ENCODE measurements around the gene ST6GAL1. TPM values are rescaled to one million over a fixed set of nuclear protein-coding genes. Genes with fewer than 3 reads are reported as not detected.

The ST6GAL1 gene
- polyA plus RNA-seq, 3 donors from 2014 or later: 49.8 to 142 (median 74.4) TPM

DNA sequence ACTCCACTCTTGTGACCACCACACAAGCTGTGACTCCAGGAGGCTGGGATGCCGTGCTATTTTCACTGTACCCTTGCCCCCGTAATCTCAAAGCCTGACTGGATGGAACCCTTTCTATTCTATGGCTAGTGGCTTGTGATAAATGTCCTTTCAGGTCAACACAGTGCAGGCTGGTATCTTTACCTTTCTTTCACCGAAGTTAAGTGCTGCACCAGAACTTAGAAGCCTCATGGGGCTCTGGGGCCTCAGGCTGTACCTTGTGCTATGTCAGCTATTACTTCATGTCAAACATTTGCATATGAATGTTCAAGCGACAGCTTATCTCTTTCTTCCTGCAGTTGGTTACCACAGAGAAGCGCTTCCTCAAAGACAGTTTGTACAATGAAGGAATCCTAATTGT, 142.2 kb downstream of the ST6GAL1 start:
- peak overlapping the region in 1 of 6 donors; percentile 46 for H3K27ac Mint-ChIP-seq
- no peak overlapping the region for H3K4me3 Mint-ChIP-seq
- peaks cover 28 to 54% (median 35%) of the 10 kb centered on the region in 3 donors for H3K36me3 Mint-ChIP-seq
- H3K4me1 Mint-ChIP-seq: peaks cover 32 to 36% of the 10 kb centered on the region in 2 donors
- H3K27me3 Mint-ChIP-seq (ENCODE audit: low read depth in 3 of 3): peaks cover 0 to 7% (median 6%) of the 10 kb centered on the region in 3 donors
- no peak for DNase-seq
- peaks cover 0 to 2% (median 0%) of the 10 kb centered on the region in 6 donors for H3K9me3 Mint-ChIP-seq

DNA sequence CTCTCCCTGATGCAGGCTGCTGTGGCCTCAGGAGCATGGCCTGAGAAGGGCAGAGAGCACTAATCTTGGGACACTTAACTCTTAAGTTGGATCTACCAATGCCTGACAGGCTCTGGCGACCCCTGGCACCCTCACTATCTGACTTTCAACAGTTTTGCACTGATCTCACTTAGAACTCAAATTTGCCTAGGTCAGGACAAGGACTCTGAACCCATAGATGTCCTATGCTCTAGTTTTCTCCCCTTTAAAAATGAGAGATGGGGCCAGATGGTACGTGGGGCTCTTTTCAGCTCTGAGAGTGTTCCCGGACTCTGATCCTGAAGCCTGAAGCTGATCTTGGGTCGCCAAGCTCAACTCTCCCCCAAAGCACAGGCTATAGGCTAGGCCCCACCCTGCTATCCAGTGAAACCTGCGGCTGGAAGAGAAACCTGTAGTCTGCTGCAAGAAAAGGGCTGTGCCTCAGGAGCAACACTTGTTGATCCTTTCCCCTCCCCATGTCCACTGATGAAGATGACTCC, 143.3 kb downstream of the ST6GAL1 start:
- Mint-ChIP-seq H3K4me3 (no peak overlapping the region), H3K4me1 (peaks cover 29 to 30% of the 10 kb centered on the region in 2 donors), H3K27ac (peak overlapping the region in 2 of 6 donors; percentile 24 to 53), H3K9me3 (peaks cover 0 to 2% (median 0%) of the 10 kb centered on the region in 6 donors), H3K27me3 (ENCODE audit: low read depth in 3 of 3) (peaks cover 0 to 13% (median 6%) of the 10 kb centered on the region in 3 donors), H3K36me3 (peaks cover 34 to 58% (median 44%) of the 10 kb centered on the region in 3 donors)
- no peak for DNase-seq

DNA sequence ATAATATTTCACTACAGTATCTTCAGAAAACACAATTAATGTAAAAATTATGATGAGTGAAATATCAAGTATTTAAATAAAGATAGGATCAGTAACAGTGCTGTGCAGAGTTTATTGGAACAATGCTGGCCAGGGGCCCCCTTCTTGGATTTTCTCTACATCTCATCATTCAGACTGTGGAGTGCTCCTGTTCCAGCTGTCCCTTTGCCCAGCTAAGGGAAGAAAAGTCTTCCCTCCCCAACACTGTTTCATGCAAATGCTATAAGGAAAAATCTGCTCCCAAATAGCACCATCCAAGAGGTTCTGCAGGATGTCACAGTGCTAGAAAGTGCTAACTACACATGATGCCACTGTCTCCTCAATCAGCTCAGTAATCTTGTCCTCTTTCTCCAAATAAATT, 144.5 kb downstream of the ST6GAL1 start:
- peak overlapping the region in 1 of 6 donors; percentile 54 for H3K27ac Mint-ChIP-seq
- DNase-seq: no peak
- H3K4me1 Mint-ChIP-seq: peaks cover 18 to 21% of the 10 kb centered on the region in 2 donors
- H3K9me3 Mint-ChIP-seq: peaks cover 0 to 2% (median 0%) of the 10 kb centered on the region in 6 donors
- H3K4me3 Mint-ChIP-seq: no peak overlapping the region
- H3K27me3 Mint-ChIP-seq (ENCODE audit: low read depth in 3 of 3): peaks cover 0 to 13% (median 6%) of the 10 kb centered on the region in 3 donors
- H3K36me3 Mint-ChIP-seq: peaks cover 31 to 56% (median 40%) of the 10 kb centered on the region in 3 donors

DNA sequence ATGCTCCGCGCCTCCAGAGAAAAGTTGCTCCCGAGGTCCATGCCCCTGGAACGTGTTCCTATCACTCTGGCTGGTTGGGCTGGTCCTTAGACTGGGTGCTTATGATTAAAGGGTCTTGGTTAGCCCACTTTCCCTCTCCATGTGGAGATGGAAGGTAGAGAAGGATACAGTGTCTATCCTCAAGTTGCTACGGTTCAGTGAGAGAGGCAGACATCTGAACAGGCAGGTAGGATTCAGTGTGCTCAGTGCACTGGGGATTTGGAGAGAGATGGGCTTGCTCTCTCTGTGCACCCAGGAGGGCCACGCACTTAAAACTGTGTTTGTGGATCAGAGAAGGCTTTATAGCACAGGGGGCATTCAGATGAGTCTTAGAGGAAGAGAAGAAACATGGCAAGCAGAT, 146.0 kb downstream of the ST6GAL1 start:
- DNase-seq: no peak
- peaks cover 19 to 45% (median 31%) of the 10 kb centered on the region in 3 donors for H3K36me3 Mint-ChIP-seq
- H3K27me3 Mint-ChIP-seq (ENCODE audit: low read depth in 3 of 3): peaks cover 0 to 13% (median 4%) of the 10 kb centered on the region in 3 donors
- no peak overlapping the region for H3K4me3 Mint-ChIP-seq
- H3K4me1 Mint-ChIP-seq: peaks cover 6 to 7% of the 10 kb centered on the region in 2 donors
- H3K27ac Mint-ChIP-seq: peak overlapping the region in 3 of 6 donors; percentile 8 to 67 (median 11)
- H3K9me3 Mint-ChIP-seq: no peaks in the 10 kb centered on the region

DNA sequence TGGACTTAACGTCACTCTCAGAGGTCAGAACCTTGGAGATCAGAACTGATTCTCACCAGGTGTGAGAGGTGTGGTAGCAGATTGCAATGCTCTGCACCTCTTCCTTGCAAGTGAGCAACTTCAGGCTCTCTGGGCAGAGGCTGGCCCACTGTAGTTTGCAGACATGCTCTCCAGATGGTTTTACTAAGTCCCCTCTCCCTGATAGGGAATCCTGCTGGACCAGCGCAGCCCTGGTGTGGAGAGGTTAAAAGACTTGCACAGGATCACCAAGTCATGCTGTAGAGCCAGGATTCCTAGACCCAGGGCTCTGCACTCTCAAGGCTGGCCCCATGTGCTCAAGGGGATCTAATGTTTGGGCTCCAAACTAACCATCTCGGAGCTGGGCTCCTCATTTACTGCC, 146.8 kb downstream of the ST6GAL1 start:
- H3K4me1 Mint-ChIP-seq: peaks cover 5 to 6% of the 10 kb centered on the region in 2 donors
- peak overlapping the region in 2 of 6 donors; percentile 30 to 49 for H3K27ac Mint-ChIP-seq
- peaks cover 19 to 43% (median 31%) of the 10 kb centered on the region in 3 donors for H3K36me3 Mint-ChIP-seq
- H3K9me3 Mint-ChIP-seq: no peaks in the 10 kb centered on the region
- H3K27me3 Mint-ChIP-seq (ENCODE audit: low read depth in 3 of 3): peaks cover 0 to 13% (median 4%) of the 10 kb centered on the region in 3 donors
- no peak for DNase-seq
- no peak overlapping the region for H3K4me3 Mint-ChIP-seq

DNA sequence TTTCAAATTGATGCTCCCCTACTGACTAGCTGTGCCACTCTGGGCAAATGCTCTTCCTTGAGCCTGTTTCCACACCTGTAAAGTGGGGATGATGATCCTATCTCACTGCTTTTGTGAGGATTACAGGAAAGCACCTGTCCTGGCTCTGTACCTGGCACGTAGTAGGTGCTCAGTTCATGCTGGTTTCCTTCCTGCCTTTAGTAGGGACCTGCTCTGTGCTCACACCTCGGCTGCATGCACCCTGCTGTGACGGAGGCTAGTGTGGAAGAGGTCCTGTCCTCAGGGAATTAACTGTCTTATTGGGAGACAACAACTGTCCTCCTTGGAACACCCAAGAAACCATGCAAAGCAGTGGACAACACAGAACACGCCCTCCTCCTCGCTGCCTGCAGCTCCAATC, 147.2 kb downstream of the ST6GAL1 start:
- DNase-seq: no peak
- Mint-ChIP-seq H3K9me3 (no peaks in the 10 kb centered on the region), H3K27me3 (ENCODE audit: low read depth in 3 of 3) (peaks cover 0 to 13% (median 4%) of the 10 kb centered on the region in 3 donors), H3K4me1 (peaks cover 4 to 6% of the 10 kb centered on the region in 2 donors), H3K27ac (peak overlapping the region in 4 of 6 donors; percentile 45 to 71 (median 56)), H3K36me3 (peaks cover 19 to 45% (median 31%) of the 10 kb centered on the region in 3 donors), H3K4me3 (no peak overlapping the region)

DNA sequence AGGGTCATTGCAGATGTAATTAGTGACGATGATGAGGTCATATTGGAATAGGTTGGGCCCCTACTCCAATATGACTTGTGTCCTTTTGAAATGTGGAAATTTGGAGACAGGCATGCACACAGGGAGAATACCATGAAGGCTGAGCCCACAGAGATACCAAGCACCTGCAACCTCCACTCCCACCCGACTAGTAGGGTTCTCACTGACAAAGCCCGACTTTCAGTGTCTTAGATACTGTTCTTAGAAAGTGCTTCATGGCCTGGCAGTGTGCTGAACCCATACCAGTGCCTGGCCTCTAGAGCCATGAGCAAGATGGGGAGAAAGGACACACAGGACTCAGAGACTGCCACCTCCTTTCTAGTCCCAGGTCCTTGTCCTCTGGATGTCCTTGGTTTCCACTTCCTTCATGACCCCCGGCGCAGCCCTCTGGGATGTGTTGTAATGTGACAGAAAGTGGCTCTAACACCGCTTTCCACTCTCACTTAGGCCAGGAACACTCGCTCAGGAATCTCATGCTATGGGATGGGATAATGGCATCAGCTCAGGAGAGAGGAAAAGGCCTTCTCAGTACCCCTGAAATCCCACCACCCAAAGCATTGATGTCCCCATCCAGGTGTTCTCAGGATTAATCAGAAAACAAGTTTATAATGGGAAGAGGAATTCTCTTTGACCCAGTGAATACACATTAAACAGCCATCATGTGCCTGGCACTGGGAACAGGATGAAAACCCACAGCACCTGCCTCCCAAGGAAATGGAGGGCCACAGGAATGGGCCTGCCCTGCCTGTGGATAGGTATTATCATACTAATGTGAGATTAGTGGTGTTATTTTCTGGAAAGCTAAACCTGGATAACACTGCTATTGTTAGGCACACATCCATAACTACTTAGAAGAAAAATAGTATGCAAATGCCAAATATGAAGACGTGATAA, 149.0 kb downstream of the ST6GAL1 start:
- peak overlapping the region in 5 of 6 donors; percentile 19 to 80 (median 30) for H3K27ac Mint-ChIP-seq
- H3K36me3 Mint-ChIP-seq: peaks cover 18 to 34% (median 23%) of the 10 kb centered on the region in 3 donors
- peaks cover 0 to 13% (median 4%) of the 10 kb centered on the region in 3 donors for H3K27me3 Mint-ChIP-seq (ENCODE audit: low read depth in 3 of 3)

DNA sequence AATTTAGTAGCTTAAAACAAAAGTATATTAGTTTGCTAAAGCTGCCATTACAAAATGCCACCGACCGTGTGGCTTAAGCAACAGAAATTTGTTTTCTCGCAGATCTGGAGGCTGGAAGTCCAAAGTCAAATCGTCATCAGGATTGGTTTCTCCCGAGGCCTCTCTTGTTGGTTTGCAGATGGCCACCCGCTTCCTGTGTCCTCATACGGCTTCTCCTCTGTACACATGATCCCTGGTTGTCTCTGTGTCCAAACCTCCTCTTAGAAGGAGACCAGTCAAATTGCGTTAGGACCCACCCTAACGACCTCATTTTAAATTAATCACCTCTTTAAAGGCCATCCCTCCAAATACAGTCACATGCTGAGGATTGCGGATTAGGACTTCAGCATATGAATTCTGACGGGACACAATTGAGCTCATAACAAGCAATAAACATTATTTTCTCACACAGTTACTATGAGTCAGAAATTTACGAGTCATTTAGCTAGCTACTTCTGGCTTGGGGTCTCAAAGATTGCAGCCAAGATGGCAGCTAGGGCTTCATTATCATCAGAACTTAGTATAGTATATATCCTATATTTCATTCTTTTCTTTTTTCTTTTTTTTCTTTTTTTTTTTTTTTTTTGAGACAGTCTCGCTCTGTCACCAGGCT, 150.6 kb downstream of the ST6GAL1 start:
- Mint-ChIP-seq H3K27me3 (ENCODE audit: low read depth in 3 of 3) (peaks cover 0 to 13% (median 4%) of the 10 kb centered on the region in 3 donors), H3K9me3 (no peaks in the 10 kb centered on the region), H3K27ac (peak overlapping the region in 1 of 6 donors; percentile 34), H3K4me3 (no peak overlapping the region), H3K4me1 (peaks cover 0 to 6% of the 10 kb centered on the region in 2 donors), H3K36me3 (peaks cover 13 to 31% (median 19%) of the 10 kb centered on the region in 3 donors)
- no peak for DNase-seq

More for the DNA sequence above, 149.0 kb downstream of the ST6GAL1 start:
- no peak for DNase-seq
- no peak overlapping the region for H3K4me3 Mint-ChIP-seq
- no peaks in the 10 kb centered on the region for H3K9me3 Mint-ChIP-seq
- H3K4me1 Mint-ChIP-seq: peaks cover 0 to 3% of the 10 kb centered on the region in 2 donors

DNA sequence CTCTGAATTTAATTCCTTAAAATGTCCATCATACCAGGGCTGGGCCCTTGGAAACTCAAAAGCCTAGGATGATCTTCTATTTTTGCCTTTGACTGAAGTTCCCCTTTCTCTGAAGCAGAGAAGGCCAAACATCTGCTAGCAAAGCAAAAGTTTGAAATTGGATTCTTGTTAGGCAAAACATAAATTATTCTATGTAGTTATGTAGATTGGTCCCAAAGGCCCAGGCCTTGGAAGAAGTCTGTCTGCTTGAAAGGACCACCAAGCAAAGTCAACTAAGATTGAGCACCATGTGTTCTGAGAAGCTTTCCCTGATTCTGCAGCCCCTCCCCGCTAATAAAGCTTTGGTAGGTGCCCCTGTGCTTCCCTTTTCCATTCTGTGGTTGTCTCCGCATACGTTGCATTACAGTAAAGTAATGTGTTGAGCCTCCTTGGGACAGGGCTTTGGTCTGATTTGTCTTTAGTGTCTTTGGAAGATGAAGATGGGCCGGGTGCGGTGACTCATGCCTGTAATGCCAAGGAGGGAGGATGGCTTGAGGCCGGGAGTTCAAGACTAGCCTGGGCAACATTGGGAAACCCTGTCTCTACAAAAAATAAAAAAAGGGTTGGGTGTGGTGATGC, 152.5 kb downstream of the ST6GAL1 start:
- Mint-ChIP-seq H3K27me3 (ENCODE audit: low read depth in 3 of 3) (peaks cover 0 to 5% (median 4%) of the 10 kb centered on the region in 3 donors), H3K36me3 (peaks cover 14 to 23% (median 18%) of the 10 kb centered on the region in 3 donors), H3K27ac (no peak overlapping the region), H3K4me1 (peaks cover 0 to 3% of the 10 kb centered on the region in 2 donors), H3K9me3 (peaks cover 4 to 14% (median 8%) of the 10 kb centered on the region in 6 donors), H3K4me3 (no peak overlapping the region)
- DNase-seq: no peak

DNA sequence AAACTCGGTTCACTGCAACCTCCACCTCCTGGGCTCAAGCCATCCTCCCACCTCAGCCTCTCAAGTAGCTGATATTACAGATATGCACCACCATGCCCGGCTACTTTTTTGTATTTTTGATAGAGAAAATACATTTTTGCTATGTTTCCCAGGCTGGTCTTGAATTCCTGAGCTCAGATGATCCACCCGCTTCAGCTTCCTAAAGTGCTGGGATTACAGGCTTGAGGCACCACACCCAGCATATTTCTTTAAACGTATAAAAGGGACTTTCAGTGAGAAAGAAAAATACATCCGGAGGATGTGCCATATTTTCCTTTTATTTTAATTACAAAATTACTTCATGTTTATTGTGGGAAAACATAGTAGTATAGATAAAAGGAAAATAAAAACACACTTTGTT, 153.8 kb downstream of the ST6GAL1 start:
- no peak overlapping the region for H3K4me3 Mint-ChIP-seq
- no peak for DNase-seq
- H3K27ac Mint-ChIP-seq: no peak overlapping the region
- peaks cover 10 to 26% (median 17%) of the 10 kb centered on the region in 3 donors for H3K36me3 Mint-ChIP-seq
- peaks cover 15 to 24% (median 18%) of the 10 kb centered on the region in 6 donors for H3K9me3 Mint-ChIP-seq
- H3K27me3 Mint-ChIP-seq (ENCODE audit: low read depth in 3 of 3): peaks cover 0 to 2% (median 0%) of the 10 kb centered on the region in 3 donors
- peaks cover 0 to 3% of the 10 kb centered on the region in 2 donors for H3K4me1 Mint-ChIP-seq

DNA sequence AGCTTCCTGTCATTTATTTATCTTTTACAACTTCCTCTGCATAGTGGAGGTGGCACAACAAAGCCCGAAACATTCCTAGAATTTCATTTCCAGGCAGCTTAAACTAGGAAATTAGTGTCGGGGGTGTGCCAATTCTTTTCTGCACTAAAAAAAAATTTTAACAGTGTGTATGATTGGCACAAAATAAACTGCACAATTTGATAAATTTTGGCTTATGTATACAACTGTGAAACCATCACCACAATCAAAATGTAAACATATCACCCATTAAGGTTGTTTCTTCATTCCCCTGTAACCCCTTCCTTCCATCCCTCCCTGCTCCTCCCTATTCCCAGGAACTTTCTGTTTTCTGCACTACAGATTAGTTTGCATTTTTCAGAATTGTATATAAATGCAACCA, 154.3 kb downstream of the ST6GAL1 start:
- Mint-ChIP-seq H3K36me3 (peaks cover 10 to 28% (median 21%) of the 10 kb centered on the region in 3 donors), H3K27ac (no peak overlapping the region), H3K4me1 (peaks cover 0 to 3% of the 10 kb centered on the region in 2 donors), H3K9me3 (peaks cover 15 to 26% (median 20%) of the 10 kb centered on the region in 6 donors), H3K27me3 (ENCODE audit: low read depth in 3 of 3) (peaks cover 0 to 2% (median 0%) of the 10 kb centered on the region in 3 donors), H3K4me3 (no peak overlapping the region)
- DNase-seq: no peak

DNA sequence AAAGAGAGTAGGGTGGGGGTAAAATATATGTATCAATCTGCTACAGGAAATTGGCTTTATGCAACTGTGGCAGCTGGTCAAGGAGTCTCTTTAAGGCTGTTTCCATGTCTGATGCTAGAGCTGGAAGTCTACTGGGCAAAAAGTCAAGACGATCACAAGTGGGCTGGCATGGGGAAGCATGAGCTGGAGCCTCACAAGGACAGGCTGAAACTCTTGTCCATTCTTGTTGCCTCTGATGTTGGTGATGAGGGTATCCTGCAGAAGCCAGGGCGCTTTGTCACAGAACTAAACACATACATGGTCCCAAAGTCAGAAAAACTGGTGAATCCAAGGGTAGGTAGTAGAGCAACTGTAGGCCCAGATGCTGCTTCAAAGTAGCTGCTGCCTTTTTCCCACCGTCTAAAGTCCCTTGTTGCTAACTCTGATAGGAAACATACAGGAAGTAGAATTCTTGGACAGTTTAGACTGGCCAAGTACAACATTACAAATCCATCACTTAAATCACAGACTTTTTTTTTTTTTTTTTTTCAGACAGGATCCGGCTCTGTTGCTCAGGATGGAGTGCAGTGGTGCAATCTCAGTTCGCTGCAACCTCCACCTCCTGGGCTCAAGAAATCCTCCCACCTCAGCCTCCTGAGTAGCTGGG, 154.8 kb downstream of the ST6GAL1 start:
- peaks cover 0 to 2% (median 0%) of the 10 kb centered on the region in 3 donors for H3K27me3 Mint-ChIP-seq (ENCODE audit: low read depth in 3 of 3)
- H3K9me3 Mint-ChIP-seq: peaks cover 15 to 26% (median 23%) of the 10 kb centered on the region in 6 donors
- no peak for DNase-seq
- H3K4me3 Mint-ChIP-seq: no peak overlapping the region
- peaks cover 10 to 28% (median 24%) of the 10 kb centered on the region in 3 donors for H3K36me3 Mint-ChIP-seq
- peaks cover 0 to 3% of the 10 kb centered on the region in 2 donors for H3K4me1 Mint-ChIP-seq
- H3K27ac Mint-ChIP-seq: no peak overlapping the region

Data from immature natural killer cell (primary cell).